H1 (cell line): Measurements from ENCODE around the gene SPON2. TPM values are rescaled to one million over a fixed set of nuclear protein-coding genes. Genes with fewer than 3 reads are reported as not detected.

Source experiments
- CTCF ChIA-PET: fragments of 300-600 bp; sonication (Branson Sonifier 250); formaldehyde crosslinking; loops from one replicate; lab custom pipeline; 2021; ENCODE audit not compliant: partially characterized antibody; lab: Charles Lee
- POLR2A ChIA-PET: fragments of 300-600 bp; sonication (Branson Sonifier 250); formaldehyde crosslinking; loops from one replicate; lab custom pipeline; 2021; ENCODE audit warnings: inconsistent platforms; ENCODE audit not compliant: partially characterized antibody; lab: Charles Lee
- DNase-seq, 2 experiments: peaks; one replicate each; pipeline versions ENCODE4 v3.0.0 to v3.0.0-alpha.2; 2010 to 2022; ENCODE audit warnings: low spot score in 2 of 2, low read depth in 1 of 2, mixed read lengths in 1 of 2
- FAIRE-seq: peaks from 2 replicates; lab custom pipeline; 2011; peaks lifted over from hg19 to GRCh38; lab: Jason Lieb, UNC
- H2AFZ ChIP-seq: 2 replicates; pipeline ENCODE4 v1.8.1; 2012; ENCODE audit warnings: low read length, inconsistent platforms
- H2AK5ac ChIP-seq: 2 replicates; pipeline ENCODE4 v1.6.1; 2013; ENCODE audit warnings: low read depth, low read length
- H2BK120ac ChIP-seq: replicated peaks from 2 replicates; pipeline ENCODE3; 2013; ENCODE audit warnings: low read depth, low read length, inconsistent platforms
- H2BK12ac ChIP-seq: 2 replicates; pipeline ENCODE4 v1.6.1; 2013; ENCODE audit warnings: low read depth, low read length
- H2BK15ac ChIP-seq: 2 replicates; pipeline ENCODE4 v1.6.1; 2013; ENCODE audit warnings: low read length
- H2BK20ac ChIP-seq: 2 replicates; pipeline ENCODE4 v1.6.1; 2013; ENCODE audit warnings: low read length
- H2BK5ac ChIP-seq: 2 replicates; pipeline ENCODE4 v1.6.1; 2013; ENCODE audit warnings: low read depth, low read length
- H3K14ac ChIP-seq: 2 replicates; pipeline ENCODE4 v1.6.1; 2013; ENCODE audit warnings: inconsistent platforms; ENCODE audit not compliant: insufficient read length
- H3K18ac ChIP-seq: 2 replicates; pipeline ENCODE4 v1.6.1; 2013; ENCODE audit warnings: low read length; ENCODE audit errors: extremely low read depth
- H3K23ac ChIP-seq: 2 replicates; pipeline ENCODE4 v1.6.1; 2013; ENCODE audit warnings: inconsistent platforms; ENCODE audit not compliant: insufficient read length
- H3K23me2 ChIP-seq: 2 replicates; pipeline ENCODE4 v1.6.1; 2013; ENCODE audit warnings: low read depth, low read length
- H3K27ac ChIP-seq: 2 replicates; pipeline ENCODE4 v1.6.1; 2011; ENCODE audit warnings: low read depth, low read length, inconsistent platforms
- H3K27me3 ChIP-seq, 4 experiments: replicated peaks in 1 of 4; 1 replicate in 1 of 4; 2 replicates in 3 of 4; pipeline versions ENCODE4 v1.6.1 to v1.8.1; 2011 to 2013; ENCODE audit warnings: low read length in 3 of 4, mild to moderate bottlenecking in 3 of 4, inconsistent platforms in 2 of 4, mixed read lengths in 2 of 4, moderate library complexity in 1 of 4; ENCODE audit not compliant: control insufficient read depth in 3 of 4, insufficient read depth in 3 of 4; ENCODE audit errors: extremely low read depth in 1 of 4
- H3K36me3 ChIP-seq, 4 experiments: 2 replicates each; pipeline versions ENCODE4 v1.6.1 to v1.8.1; 2011 to 2013; ENCODE audit warnings: mild to moderate bottlenecking in 4 of 4, low read length in 3 of 4, moderate library complexity in 2 of 4, control low read depth in 1 of 4, inconsistent platforms in 1 of 4; ENCODE audit not compliant: insufficient read depth in 4 of 4, control insufficient read depth in 2 of 4
- H3K4ac ChIP-seq: replicated peaks from 2 replicates; pipeline ENCODE3; 2013; ENCODE audit warnings: low read length, low read depth, mixed read lengths, inconsistent platforms; ENCODE audit not compliant: insufficient read length
- H3K4me1 ChIP-seq, 4 experiments: replicated peaks in 1 of 4; 1 replicate in 1 of 4; 2 replicates in 3 of 4; pipeline versions ENCODE4 v1.6.1 to v1.8.1; 2011 to 2013; ENCODE audit warnings: low read length in 3 of 4, inconsistent platforms in 2 of 4, mixed read lengths in 1 of 4; ENCODE audit not compliant: insufficient read depth in 4 of 4, control insufficient read depth in 3 of 4
- H3K4me2 ChIP-seq, 2 experiments: 2 replicates each; pipeline versions ENCODE4 v1.6.1 to v1.8.1; 2011 to 2013; ENCODE audit warnings: low read depth in 2 of 2, low read length in 2 of 2, control low read depth in 1 of 2, inconsistent platforms in 1 of 2, mild to moderate bottlenecking in 1 of 2; ENCODE audit not compliant: insufficient read depth in 1 of 2
- H3K4me3 ChIP-seq, 4 experiments: fragments of 200-600, 300-600 bp in 1 of 4; sonication (generic), shearing (Covaris generic), sonication (Bioruptor Twin) in 1 of 4; 2 replicates each; pipeline versions ENCODE4 v1.5.1 to v1.8.1; 2011 to 2016; ENCODE audit warnings: low read length in 4 of 4, low read depth in 3 of 4, control low read depth in 2 of 4, inconsistent platforms in 2 of 4, mild to moderate bottlenecking in 2 of 4, mixed read lengths in 1 of 4, moderate library complexity in 1 of 4; ENCODE audit not compliant: insufficient read depth in 2 of 4; ENCODE audit errors: extremely low read depth in 1 of 4
- H3K56ac ChIP-seq: replicated peaks from 2 replicates; pipeline ENCODE3; 2013; ENCODE audit warnings: low read depth, mild to moderate bottlenecking, mixed read lengths, low read length, inconsistent platforms; ENCODE audit not compliant: insufficient read length
- H3K79me1 ChIP-seq: 2 replicates; pipeline ENCODE4 v1.6.1; 2013; ENCODE audit warnings: low read depth, low read length, control low read depth
- H3K79me2 ChIP-seq, 2 experiments: 2 replicates each; pipeline versions ENCODE4 v1.6.1 to v1.8.1; 2012 to 2013; ENCODE audit warnings: low read length in 2 of 2, mild to moderate bottlenecking in 2 of 2, inconsistent platforms in 1 of 2; ENCODE audit not compliant: insufficient read depth in 2 of 2, control insufficient read depth in 1 of 2
- H3K9ac ChIP-seq, 4 experiments: replicated peaks in 1 of 4; 1 replicate in 1 of 4; 2 replicates in 3 of 4; pipeline versions ENCODE4 v1.6.1 to v1.8.1; 2011 to 2013; ENCODE audit warnings: low read depth in 3 of 4, low read length in 3 of 4, control low read depth in 2 of 4, mild to moderate bottlenecking in 2 of 4, moderate library complexity in 2 of 4, inconsistent platforms in 1 of 4; ENCODE audit errors: extremely low read depth in 1 of 4
- H3K9me3 ChIP-seq, 2 experiments: 2 replicates each; pipeline versions ENCODE4 v1.6.1 to v1.8.1; 2012 to 2013; ENCODE audit warnings: mild to moderate bottlenecking in 2 of 2, moderate library complexity in 2 of 2, control low read depth in 1 of 2, inconsistent platforms in 1 of 2, low read depth in 1 of 2, low read length in 1 of 2, mixed read lengths in 1 of 2; ENCODE audit not compliant: insufficient read depth in 2 of 2
- H4K20me1 ChIP-seq, 2 experiments: replicated peaks in 1 of 2; 2 replicates each; pipeline versions ENCODE3 to v1.8.1; 2011 to 2013; ENCODE audit warnings: inconsistent platforms in 2 of 2, low read length in 2 of 2, mild to moderate bottlenecking in 1 of 2; ENCODE audit not compliant: insufficient read depth in 2 of 2, control insufficient read depth in 1 of 2
- H4K5ac ChIP-seq: 2 replicates; pipeline ENCODE4 v1.6.1; 2013; ENCODE audit warnings: low read length, low read depth, mixed read lengths, inconsistent platforms; ENCODE audit not compliant: insufficient read length
- H4K8ac ChIP-seq: 2 replicates; pipeline ENCODE4 v1.8.0; 2013; ENCODE audit warnings: mild to moderate bottlenecking, moderate library complexity, low read length, inconsistent platforms; ENCODE audit not compliant: insufficient read depth; ENCODE audit errors: extremely low read depth
- H4K91ac ChIP-seq: replicated peaks from 2 replicates; pipeline ENCODE3; 2013; ENCODE audit warnings: low read length, mixed read lengths, inconsistent platforms; ENCODE audit not compliant: insufficient read length
- CEBPB ChIP-seq: IDR thresholded peaks from 2 replicates; pipeline ENCODE4 v1.6.1; 2012; ENCODE audit warnings: low read depth, low read length
- HDAC6 ChIP-seq: IDR thresholded peaks from one replicate; pipeline ENCODE4 v1.7.1; 2012; ENCODE audit warnings: low read depth, mild to moderate bottlenecking, inconsistent platforms, low read length, moderate library complexity
- SUZ12 ChIP-seq: fragments of 200-600 bp; sonication (generic); IDR thresholded peaks from 2 replicates; pipeline ENCODE4 v1.6.1; 2012; ENCODE audit warnings: mild to moderate bottlenecking, inconsistent platforms, low read length, moderate library complexity, mixed read lengths
- ZNF274 ChIP-seq: IDR thresholded peaks from 2 replicates; pipeline ENCODE4 v1.7.0; 2012; ENCODE audit warnings: low read length, borderline replicate concordance; ENCODE audit errors: extremely low read depth
- WGBS, 2 experiments: shearing (Covaris generic) in 1 of 2; methylation state at CpG; one replicate each; pipeline versions ENCODE4 v1.1.6 to v1.1.7; 2013 to 2015; ENCODE audit warnings: low lambda C conversion rate in 2 of 2, mixed read lengths in 2 of 2, inconsistent platforms in 1 of 2, low coverage in 1 of 2, missing lambda C conversion rate in 1 of 2; ENCODE audit not compliant: insufficient replicate concordance in 2 of 2, insufficient coverage in 1 of 2, insufficient read length in 1 of 2; ENCODE audit errors: extremely low coverage in 1 of 2, missing lambda C conversion rate in 1 of 2; 5-methylcytosine and 5-hydroxymethylcytosine counted together
- polyA plus RNA-seq, 7 experiments: library from polyadenylated mRNA; depleted of rRNA in 3 of 7; stranded (reverse) in 5 of 7; unstranded in 2 of 7; fragments of >200 nt in 5 of 7; fragments of 200-250 nt in 2 of 7; gene quantifications; 1 replicate in 5 of 7; 2 replicates in 1 of 7; 4 replicates in 1 of 7; pipeline versions ENCODE4 v1.2.1 to v1.2.3, GENCODE V29; 2011 to 2013; ENCODE audit warnings: missing spikeins in 2 of 7, mixed read lengths in 2 of 7
- total RNA-seq: library from RNA; stranded (reverse); fragmentation: NEBNext Ultra II Directional; extraction: Animal tissue kit (Norgen Biotek cat#: 25700); gene quantifications from 2 replicates; pipeline ENCODE4 v1.2.1, GENCODE V29; 2021

The SPON2 gene
- total and polyA plus RNA-seq, 2 of the 8 experiments (the other 6 are each of a cell fraction or from before 2014, with no cell fraction given), result 2.8 to 3.2 TPM

DNA sequence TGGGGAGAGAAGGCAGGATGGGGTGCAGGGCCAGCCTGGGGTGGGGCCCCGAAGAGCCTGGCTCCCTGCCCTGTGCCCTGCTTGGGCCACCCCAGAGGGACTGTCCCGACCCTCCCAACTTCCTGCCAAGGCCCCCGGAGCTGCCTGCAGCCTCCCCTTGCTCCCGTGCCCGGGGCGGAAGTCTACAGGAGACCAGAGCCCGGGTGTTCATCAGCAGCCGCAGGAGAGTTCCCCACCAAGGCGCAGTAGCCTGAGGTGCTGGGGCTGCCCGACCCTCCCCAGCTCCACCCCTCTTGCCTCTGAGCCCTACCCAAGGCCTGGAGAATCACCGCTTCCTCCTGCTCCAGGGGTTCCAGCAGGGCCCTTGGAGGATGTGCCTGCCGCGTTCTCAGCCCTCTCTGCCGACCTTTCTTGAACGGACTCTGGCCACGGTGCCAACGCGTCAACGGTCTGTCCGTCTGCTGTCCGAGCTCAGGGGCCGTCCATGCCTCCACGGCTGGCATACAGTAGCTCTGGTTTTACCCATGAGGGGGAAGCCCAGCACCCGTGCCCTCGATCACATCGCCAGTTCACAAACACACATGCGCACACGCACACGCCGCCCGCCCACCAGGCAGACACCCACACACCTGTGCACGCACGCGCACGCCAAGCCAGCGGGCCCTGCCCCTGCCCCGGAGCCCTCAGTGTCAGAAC is 36.0 kb upstream of the SPON2 start:
- H2AFZ ChIP-seq, result no peak overlapping the region
- peaks cover 0 to 14% (median 5%) of the 10 kb centered on the region in 4 experiments; a peak in 5 of 8 replicates for H3K36me3 ChIP-seq
- no peak overlapping the region for H3K9ac ChIP-seq
- H2BK120ac ChIP-seq, result no peak overlapping the region
- H3K27ac ChIP-seq, result no peak overlapping the region
- no peak overlapping the region for H4K91ac ChIP-seq
- H3K4me1 ChIP-seq, result no peaks in the 10 kb centered on the region
- H3K79me1 ChIP-seq, result no peaks in the 10 kb centered on the region
- no peak overlapping the region for H3K14ac ChIP-seq
- no peak overlapping the region for H2BK5ac ChIP-seq
- no peak overlapping the region for H4K5ac ChIP-seq
- H3K18ac ChIP-seq, result no peak overlapping the region
- no peak overlapping the region for H3K23ac ChIP-seq
- no peak overlapping the region for H2AK5ac ChIP-seq
- no peak for DNase-seq
- WGBS, 2 experiments, result 95% methylated on average over 32 of the region's 37 CpGs; no CpG with 5 or more reads in 1 of the 2 experiments
- peaks cover 2% of the 10 kb centered on the region in 2 experiments for H4K20me1 ChIP-seq
- no peak overlapping the region for H3K4ac ChIP-seq
- no peaks in the 10 kb centered on the region for H3K79me2 ChIP-seq
- no peak overlapping the region for H3K4me2 ChIP-seq
- no peak overlapping the region for H4K8ac ChIP-seq
- ChIA-PET POLR2A (interaction anchor here (1.0 to 1.8 kb wide), 3 partner anchors 9 to 33 kb away, joined by 3 read pairs; no protein-coding TSS in a partner anchor), CTCF (interaction anchor here (1.1 to 2.0 kb wide), 3 partner anchors 11 to 42 kb away, joined by 4 to 7 read pairs (median 5); no protein-coding TSS in a partner anchor)
- H3K4me3 ChIP-seq, result no peak overlapping the region
- no peaks in the 10 kb centered on the region for H3K9me3 ChIP-seq
- H3K23me2 ChIP-seq, result no peaks in the 10 kb centered on the region
- H3K56ac ChIP-seq, result no peak overlapping the region
- H2BK15ac ChIP-seq, result no peak overlapping the region
- no peak for FAIRE-seq
- H2BK12ac ChIP-seq, result no peak overlapping the region
- H2BK20ac ChIP-seq, result no peak overlapping the region
- H3K27me3 ChIP-seq, result no peaks in the 10 kb centered on the region
- TF ChIP-seq SUZ12 (no peak), ZNF274 (no peak), HDAC6 (no peak), CEBPB (no peak)
